ENCODE results near the gene MXD4.
"Not testable (repeated sequence)": the region's sequence is repeated elsewhere in the genome, so short reads cannot be mapped to it uniquely, and the experiment has no call there.

Gene MXD4

GRCh38 chr4:2281575-2282343 is 19.9 kb upstream of the MXD4 start:
- Histone ChIP-seq H3K27ac (ENCODE audit: insufficient read depth in 1 of 2, low read depth in 1 of 2, low read length in 2 of 2, poor library complexity in 1 of 2, severe bottlenecking in 2 of 2) (peak overlapping the region in 1 of 2 experiments; percentile 56), H3K4me3 (ENCODE audit: control insufficient read depth in 1 of 7, extremely low read depth in 1 of 7, insufficient read depth in 4 of 7, low read depth in 2 of 7, low read length in 6 of 7) (peak overlapping the region in 3 of 7 experiments; percentile 21 to 61 (median 35)), H3K4me1 (ENCODE audit: control extremely low read depth in 1 of 4, control insufficient read depth in 4 of 4, insufficient read depth in 4 of 4, low read length in 3 of 4) (peaks cover 0 to 36% (median 33%) of the 10 kb centered on the region in 4 experiments), H3K36me3 (ENCODE audit: control insufficient read depth in 4 of 4, insufficient read depth in 4 of 4, low read length in 3 of 4) (no peaks in the 10 kb centered on the region), H3K9me3 (ENCODE audit: control extremely low read depth in 1 of 5, control insufficient read depth in 4 of 5, insufficient read depth in 2 of 5, low read depth in 1 of 5, low read length in 4 of 5) (no peaks in the 10 kb centered on the region), H3K27me3 (replicated peaks in 2 of 5; ENCODE audit: control insufficient read depth in 4 of 5, insufficient read depth in 5 of 5, low read length in 4 of 5) (no peaks in the 10 kb centered on the region)
- 20% methylated on average over 9 of the region's 10 CpGs for WGBS (ENCODE audit: insufficient coverage)
- CTCF ChIA-PET: interaction anchor here (0.6 to 3.5 kb wide), 11 partner anchors 10 to 134 kb away, joined by 3 to 28 read pairs (median 3); no protein-coding TSS in a partner anchor
- peak; percentile 81 to 98 (median 96) for DNase-seq
- POLR2A ChIA-PET: interaction anchor here (0.7 to 2.5 kb wide), 11 partner anchors 9 to 134 kb away, joined by 3 to 29 read pairs (median 4); partner anchors contain the start of gene MXD4

GRCh38 chr4:2280531-2281300 is 18.8 kb upstream of the MXD4 start:
- no peaks in the 10 kb centered on the region for H3K36me3 ChIP-seq (ENCODE audit: control insufficient read depth in 4 of 4, insufficient read depth in 4 of 4, low read length in 3 of 4)
- peak in 1 of 3 donors; percentile 6 for DNase-seq
- H3K27ac ChIP-seq (ENCODE audit: insufficient read depth in 1 of 2, low read depth in 1 of 2, low read length in 2 of 2, poor library complexity in 1 of 2, severe bottlenecking in 2 of 2): peak overlapping the region in 1 of 2 experiments; percentile 56
- no peaks in the 10 kb centered on the region for H3K27me3 ChIP-seq (replicated peaks in 2 of 5; ENCODE audit: control insufficient read depth in 4 of 5, insufficient read depth in 5 of 5, low read length in 4 of 5)
- ChIA-PET CTCF (interaction anchor here (1.3 to 3.5 kb wide), 6 partner anchors 11 to 76 kb away, joined by 3 to 28 read pairs (median 6); no protein-coding TSS in a partner anchor), POLR2A (interaction anchor here (1.4 to 2.5 kb wide), 4 partner anchors 10 to 52 kb away, joined by 3 to 29 read pairs (median 10); partner anchors contain the start of gene MXD4)
- H3K9me3 ChIP-seq (ENCODE audit: control extremely low read depth in 1 of 5, control insufficient read depth in 4 of 5, insufficient read depth in 2 of 5, low read depth in 1 of 5, low read length in 4 of 5): no peaks in the 10 kb centered on the region
- no peak overlapping the region for H3K4me3 ChIP-seq (ENCODE audit: control insufficient read depth in 1 of 7, extremely low read depth in 1 of 7, insufficient read depth in 4 of 7, low read depth in 2 of 7, low read length in 6 of 7)
- H3K4me1 ChIP-seq (ENCODE audit: control extremely low read depth in 1 of 4, control insufficient read depth in 4 of 4, insufficient read depth in 4 of 4, low read length in 3 of 4): peaks cover 0 to 33% (median 30%) of the 10 kb centered on the region in 4 experiments
- 82% methylated on average over 8 of the region's 13 CpGs for WGBS (ENCODE audit: insufficient coverage)

GRCh38 chr4:2277956-2278355 is 16.0 kb upstream of the MXD4 start:
- peaks cover 0 to 24% (median 23%) of the 10 kb centered on the region in 4 experiments for H3K4me1 ChIP-seq (ENCODE audit: control extremely low read depth in 1 of 4, control insufficient read depth in 4 of 4, insufficient read depth in 4 of 4, low read length in 3 of 4)
- H3K27me3 ChIP-seq (replicated peaks in 2 of 5; ENCODE audit: control insufficient read depth in 4 of 5, insufficient read depth in 5 of 5, low read length in 4 of 5): no peaks in the 10 kb centered on the region
- H3K36me3 ChIP-seq (ENCODE audit: control insufficient read depth in 4 of 4, insufficient read depth in 4 of 4, low read length in 3 of 4): no peaks in the 10 kb centered on the region
- POLR2A ChIA-PET: interaction anchor here (1.4 kb wide), 1 partner anchor 16 kb away, joined by 7 read pairs; the partner anchor contains the start of gene MXD4
- H3K9me3 ChIP-seq (ENCODE audit: control extremely low read depth in 1 of 5, control insufficient read depth in 4 of 5, insufficient read depth in 2 of 5, low read depth in 1 of 5, low read length in 4 of 5): no peaks in the 10 kb centered on the region
- H3K4me3 ChIP-seq (ENCODE audit: control insufficient read depth in 1 of 7, extremely low read depth in 1 of 7, insufficient read depth in 4 of 7, low read depth in 2 of 7, low read length in 6 of 7): no peak overlapping the region
- WGBS (ENCODE audit: insufficient coverage): 97% methylated on average over 6 of the region's 9 CpGs
- CTCF ChIA-PET: interaction anchor here (0.6 to 1.3 kb wide), 2 partner anchors 76 to 81 kb away, joined by 3 to 6 read pairs; no protein-coding TSS in a partner anchor
- no peak overlapping the region for H3K27ac ChIP-seq (ENCODE audit: insufficient read depth in 1 of 2, low read depth in 1 of 2, low read length in 2 of 2, poor library complexity in 1 of 2, severe bottlenecking in 2 of 2)
- DNase-seq: no peak

- peaks cover 0 to 12% (median 12%) of the 10 kb centered on the region in 4 experiments for H3K4me1 ChIP-seq (ENCODE audit: control extremely low read depth in 1 of 4, control insufficient read depth in 4 of 4, insufficient read depth in 4 of 4, low read length in 3 of 4)
- no peaks in the 10 kb centered on the region for H3K27me3 ChIP-seq (replicated peaks in 2 of 5; ENCODE audit: control insufficient read depth in 4 of 5, insufficient read depth in 5 of 5, low read length in 4 of 5)
- CTCF ChIA-PET: interaction anchor here (0.9 to 1.3 kb wide), 3 partner anchors 11 to 77 kb away, joined by 3 to 6 read pairs (median 3); no protein-coding TSS in a partner anchor
- H3K27ac ChIP-seq (ENCODE audit: insufficient read depth in 1 of 2, low read depth in 1 of 2, low read length in 2 of 2, poor library complexity in 1 of 2, severe bottlenecking in 2 of 2): no peak overlapping the region
- DNase-seq: no peak
- POLR2A ChIA-PET: interaction anchor here (1.4 kb wide), 1 partner anchor 14 kb away, joined by 7 read pairs; the partner anchor contains the start of gene MXD4
- no peaks in the 10 kb centered on the region for H3K36me3 ChIP-seq (ENCODE audit: control insufficient read depth in 4 of 4, insufficient read depth in 4 of 4, low read length in 3 of 4)
- H3K9me3 ChIP-seq (ENCODE audit: control extremely low read depth in 1 of 5, control insufficient read depth in 4 of 5, insufficient read depth in 2 of 5, low read depth in 1 of 5, low read length in 4 of 5): no peaks in the 10 kb centered on the region
- WGBS (ENCODE audit: insufficient coverage): 96% methylated on average over 16 of the region's 30 CpGs
- no peak overlapping the region for H3K4me3 ChIP-seq (ENCODE audit: control insufficient read depth in 1 of 7, extremely low read depth in 1 of 7, insufficient read depth in 4 of 7, low read depth in 2 of 7, low read length in 6 of 7)
Observed at GRCh38 chr4:2276581-2277325, 14.8 kb upstream of the MXD4 start.

- WGBS (ENCODE audit: insufficient coverage): 97% methylated on average over 42 of the region's 44 CpGs
- ChIA-PET POLR2A (no interaction called here), CTCF (interaction anchor here (0.9 kb wide), 2 partner anchors 10 to 78 kb away, joined by 3 read pairs; no protein-coding TSS in a partner anchor)
- peaks cover 0 to 2% (median under 1%) of the 10 kb centered on the region in 4 experiments for H3K4me1 ChIP-seq (ENCODE audit: control extremely low read depth in 1 of 4, control insufficient read depth in 4 of 4, insufficient read depth in 4 of 4, low read length in 3 of 4)
- no peaks in the 10 kb centered on the region for H3K9me3 ChIP-seq (ENCODE audit: control extremely low read depth in 1 of 5, control insufficient read depth in 4 of 5, insufficient read depth in 2 of 5, low read depth in 1 of 5, low read length in 4 of 5)
- no peaks in the 10 kb centered on the region for H3K27me3 ChIP-seq (replicated peaks in 2 of 5; ENCODE audit: control insufficient read depth in 4 of 5, insufficient read depth in 5 of 5, low read length in 4 of 5)
- no peak overlapping the region for H3K4me3 ChIP-seq (ENCODE audit: control insufficient read depth in 1 of 7, extremely low read depth in 1 of 7, insufficient read depth in 4 of 7, low read depth in 2 of 7, low read length in 6 of 7)
- no peaks in the 10 kb centered on the region for H3K36me3 ChIP-seq (ENCODE audit: control insufficient read depth in 4 of 4, insufficient read depth in 4 of 4, low read length in 3 of 4)
- H3K27ac ChIP-seq (ENCODE audit: insufficient read depth in 1 of 2, low read depth in 1 of 2, low read length in 2 of 2, poor library complexity in 1 of 2, severe bottlenecking in 2 of 2): no peak overlapping the region
- DNase-seq: no peak
Observed at GRCh38 chr4:2275546-2276251, 13.8 kb upstream of the MXD4 start.

GRCh38 chr4:2275044-2275397 is 13.1 kb upstream of the MXD4 start:
- WGBS (ENCODE audit: insufficient coverage): 98% methylated on average over 6 of the region's 10 CpGs
- H3K4me3 ChIP-seq (ENCODE audit: control insufficient read depth in 1 of 7, extremely low read depth in 1 of 7, insufficient read depth in 4 of 7, low read depth in 2 of 7, low read length in 6 of 7); CTCF ChIA-PET; DNase-seq; POLR2A ChIA-PET; H3K27me3 ChIP-seq (replicated peaks in 2 of 5; ENCODE audit: control insufficient read depth in 4 of 5, insufficient read depth in 5 of 5, low read length in 4 of 5); H3K27ac ChIP-seq (ENCODE audit: insufficient read depth in 1 of 2, low read depth in 1 of 2, low read length in 2 of 2, poor library complexity in 1 of 2, severe bottlenecking in 2 of 2); H3K9me3 ChIP-seq (ENCODE audit: control extremely low read depth in 1 of 5, control insufficient read depth in 4 of 5, insufficient read depth in 2 of 5, low read depth in 1 of 5, low read length in 4 of 5); H3K36me3 ChIP-seq (ENCODE audit: control insufficient read depth in 4 of 4, insufficient read depth in 4 of 4, low read length in 3 of 4); H3K4me1 ChIP-seq (ENCODE audit: control extremely low read depth in 1 of 4, control insufficient read depth in 4 of 4, insufficient read depth in 4 of 4, low read length in 3 of 4): not testable (repeated sequence)

Measured in common myeloid progenitor, CD34-positive (primary cell).